Activated naive CD4-positive, alpha-beta T cell treated with anti-CD3 and anti-CD28 coated beads for 36 hours (primary cell): ENCODE measurements around the gene INO80D. TPM values are rescaled to one million over a fixed set of nuclear protein-coding genes. Genes with fewer than 3 reads are reported as not detected.
"Not testable (repeated sequence)": the region's sequence is repeated elsewhere in the genome, so short reads cannot be mapped to it uniquely, and the experiment has no call there.

ENCODE experiments used
- CTCF ChIA-PET: fragments of 350-600 bp; sonication (Branson Sonifier 250); formaldehyde crosslinking; loops from one replicate; lab custom pipeline; 2021; ENCODE audit warnings: antibody characterized with exemption; lab: Charles Lee
- DNase-seq: peaks from one replicate; pipeline ENCODE4 v3.0.0-alpha.2; 2020
- H3K27ac Mint-ChIP-seq: one replicate; pipeline ENCODE4 v1.8.0; 2021; ENCODE audit warnings: mild to moderate bottlenecking, mixed read lengths
- H3K27me3 Mint-ChIP-seq: one replicate; pipeline ENCODE4 v1.8.0; 2021; ENCODE audit warnings: low read depth, mixed read lengths
- H3K36me3 Mint-ChIP-seq: one replicate; pipeline ENCODE4 v1.8.0; 2021; ENCODE audit warnings: low read depth, mixed read lengths
- H3K4me1 Mint-ChIP-seq: one replicate; pipeline ENCODE4 v1.8.0; 2021; ENCODE audit warnings: low read depth, mixed read lengths
- H3K4me3 Mint-ChIP-seq: one replicate; pipeline ENCODE4 v1.8.0; 2021; ENCODE audit warnings: mild to moderate bottlenecking, moderate library complexity, mixed read lengths
- H3K9me3 Mint-ChIP-seq: one replicate; pipeline ENCODE4 v1.8.0; 2021; ENCODE audit warnings: mixed read lengths
- intact Hi-C: fragments of 100-400 bp; cut with micrococcal nuclease; formaldehyde crosslinking; loops from one replicate; pipeline ENCODE4 v1.15.1; 2023
- total RNA-seq, 2 experiments: library from RNA; stranded (reverse); gene quantifications; one replicate each; pipeline ENCODE4 v1.2.3, GENCODE V29; 2021

The INO80D gene
- total RNA-seq, 2 experiments from 2014 or later, result 14.8 to 15.0 TPM

DNA sequence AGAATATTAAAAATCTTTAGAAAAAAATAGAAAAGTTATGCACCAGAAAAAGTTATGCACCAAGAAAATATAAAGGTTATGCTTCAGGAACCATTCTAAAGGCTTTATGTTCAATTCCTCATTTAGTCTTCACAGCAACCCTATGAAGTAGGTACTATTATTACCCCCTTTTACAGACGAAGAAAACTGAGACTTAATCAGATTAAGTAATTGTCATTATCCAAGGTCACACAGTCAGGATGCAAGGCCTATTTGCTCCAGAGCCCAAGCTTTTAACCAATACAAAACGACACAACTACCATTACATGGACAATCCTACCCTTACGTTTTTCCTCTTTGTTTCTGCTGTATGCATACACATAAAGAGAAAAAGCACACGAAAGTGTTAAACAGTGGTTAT is 5.0 kb downstream of the INO80D start:
- Mint-ChIP-seq H3K27ac (no peak overlapping the region), H3K27me3 (no peaks in the 10 kb centered on the region), H3K9me3 (no peaks in the 10 kb centered on the region), H3K36me3 (peaks cover 6% of the 10 kb centered on the region), H3K4me3 (no peak overlapping the region), H3K4me1 (peaks cover 36% of the 10 kb centered on the region)
- CTCF ChIA-PET, result no interaction called here
- DNase-seq, result no peak
- intact Hi-C loops, result no loop called here

DNA sequence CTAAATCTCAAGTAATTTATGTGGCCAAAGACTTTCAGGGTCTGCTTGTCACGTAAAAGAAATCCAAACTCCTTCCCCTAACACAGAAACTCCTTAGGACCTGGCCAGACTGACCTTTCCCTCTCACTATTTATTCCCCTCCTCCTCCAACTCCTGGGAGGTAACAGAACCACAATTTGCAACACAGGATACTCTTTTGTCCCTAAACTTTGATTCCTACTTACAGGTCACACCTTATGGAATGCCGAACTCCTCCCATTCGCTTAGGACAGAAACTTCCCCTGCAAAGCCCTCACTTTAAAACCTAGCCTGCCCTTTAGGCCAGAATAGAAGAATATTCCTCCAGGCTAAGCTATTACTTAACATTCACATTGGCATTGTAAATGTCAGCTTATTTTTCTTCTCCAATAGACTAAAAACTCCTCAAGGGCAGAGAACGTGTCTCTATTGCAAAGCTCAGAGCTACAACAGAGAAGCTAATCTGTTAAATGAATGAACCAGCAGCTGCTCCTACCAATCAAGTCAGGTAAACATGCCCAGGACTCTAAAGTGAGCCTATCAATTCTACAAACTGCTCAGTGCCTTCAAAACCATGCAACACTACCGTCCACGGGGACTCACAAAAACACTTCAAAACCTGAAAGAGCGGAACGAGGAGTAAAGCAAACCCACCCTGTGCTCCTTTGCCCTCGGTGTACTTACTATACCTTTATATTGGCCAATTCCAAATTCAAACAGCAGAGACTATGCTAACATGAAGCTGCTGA is 6.1 kb downstream of the INO80D start:
- CTCF ChIA-PET, result interaction anchor here (0.6 to 1.5 kb wide), 3 partner anchors 8 to 144 kb away, joined by 3 to 4 read pairs (median 4); no protein-coding TSS in a partner anchor
- Mint-ChIP-seq H3K4me1 (peaks cover 39% of the 10 kb centered on the region), H3K9me3 (no peaks in the 10 kb centered on the region), H3K27ac (no peak overlapping the region), H3K4me3 (no peak overlapping the region), H3K36me3 (peaks cover 6% of the 10 kb centered on the region), H3K27me3 (no peaks in the 10 kb centered on the region)
- DNase-seq, result no peak
- intact Hi-C loops, result no loop called here

- H3K36me3 Mint-ChIP-seq, H3K27ac Mint-ChIP-seq, DNase-seq, intact Hi-C loops, H3K27me3 Mint-ChIP-seq, H3K9me3 Mint-ChIP-seq, H3K4me3 Mint-ChIP-seq: not testable (repeated sequence)
- H3K4me1 Mint-ChIP-seq, result peaks cover 38% of the 10 kb centered on the region
- CTCF ChIA-PET, result interaction anchor here (0.6 kb wide), 1 partner anchor 179 kb away, joined by 3 read pairs; no protein-coding TSS in a partner anchor
These were observed 8.1 kb downstream of the INO80D start for GRCh38 chr2:206077879-206078278.

DNA sequence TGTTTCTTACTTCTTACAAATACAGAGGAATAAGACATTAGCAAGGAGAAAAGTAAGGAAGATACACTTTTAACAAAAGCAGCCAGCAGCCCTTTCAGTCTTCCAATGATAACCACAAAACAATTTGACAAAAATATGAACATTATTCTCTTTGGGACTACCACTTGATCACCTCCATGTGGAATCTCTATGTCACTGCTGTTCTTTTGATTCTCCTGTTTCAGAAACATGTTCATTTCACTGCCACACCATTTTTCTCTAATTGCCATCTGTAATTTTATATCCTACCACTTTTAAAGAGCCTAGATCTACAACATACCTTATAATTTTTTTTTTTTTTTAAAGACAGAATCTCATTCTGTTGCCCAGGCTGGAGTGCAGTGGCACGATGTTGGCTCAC is 10.9 kb downstream of the INO80D start:
- Mint-ChIP-seq H3K36me3 (peaks cover 12% of the 10 kb centered on the region), H3K4me1 (peaks cover 35% of the 10 kb centered on the region), H3K27me3 (no peaks in the 10 kb centered on the region), H3K27ac (no peak overlapping the region), H3K9me3 (no peaks in the 10 kb centered on the region), H3K4me3 (no peak overlapping the region)
- intact Hi-C loops, result no loop called here
- no peak for DNase-seq
- CTCF ChIA-PET, result no interaction called here

GRCh38 chr2:206071807-206072206 is 14.2 kb downstream of the INO80D start:
- no peak for DNase-seq
- H3K36me3 Mint-ChIP-seq, result peaks cover 14% of the 10 kb centered on the region
- no peak overlapping the region for H3K4me3 Mint-ChIP-seq
- no peaks in the 10 kb centered on the region for H3K27me3 Mint-ChIP-seq
- no peaks in the 10 kb centered on the region for H3K9me3 Mint-ChIP-seq
- H3K27ac Mint-ChIP-seq, result no peak overlapping the region
- intact Hi-C loops, result no loop called here
- H3K4me1 Mint-ChIP-seq, result peaks cover 32% of the 10 kb centered on the region
- CTCF ChIA-PET, result no interaction called here

DNA sequence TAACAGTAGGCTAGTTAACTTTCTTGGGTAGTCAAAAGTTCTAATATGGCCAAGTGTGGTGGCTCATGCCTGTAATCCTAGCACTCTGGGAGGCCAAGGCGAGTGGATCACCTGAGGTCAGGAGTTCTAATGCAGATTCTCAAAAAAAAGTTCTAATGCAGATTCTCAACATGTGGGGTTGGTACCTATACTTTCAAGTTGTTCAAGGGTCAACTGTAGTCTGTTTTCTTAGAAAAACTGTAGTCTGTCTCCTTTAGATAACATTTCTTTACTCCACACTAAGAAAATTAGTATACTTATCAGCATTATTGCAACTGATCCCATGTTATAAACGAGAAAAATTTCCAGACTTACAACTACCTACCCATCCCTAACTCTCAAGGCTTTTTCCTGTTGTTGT is 16.6 kb downstream of the INO80D start:
- intact Hi-C loops, result no loop called here
- peaks cover 13% of the 10 kb centered on the region for H3K36me3 Mint-ChIP-seq
- DNase-seq, result no peak
- no peak overlapping the region for H3K4me3 Mint-ChIP-seq
- no peak overlapping the region for H3K27ac Mint-ChIP-seq
- no peaks in the 10 kb centered on the region for H3K27me3 Mint-ChIP-seq
- H3K9me3 Mint-ChIP-seq, result no peaks in the 10 kb centered on the region
- CTCF ChIA-PET, result no interaction called here
- peaks cover 36% of the 10 kb centered on the region for H3K4me1 Mint-ChIP-seq

DNA sequence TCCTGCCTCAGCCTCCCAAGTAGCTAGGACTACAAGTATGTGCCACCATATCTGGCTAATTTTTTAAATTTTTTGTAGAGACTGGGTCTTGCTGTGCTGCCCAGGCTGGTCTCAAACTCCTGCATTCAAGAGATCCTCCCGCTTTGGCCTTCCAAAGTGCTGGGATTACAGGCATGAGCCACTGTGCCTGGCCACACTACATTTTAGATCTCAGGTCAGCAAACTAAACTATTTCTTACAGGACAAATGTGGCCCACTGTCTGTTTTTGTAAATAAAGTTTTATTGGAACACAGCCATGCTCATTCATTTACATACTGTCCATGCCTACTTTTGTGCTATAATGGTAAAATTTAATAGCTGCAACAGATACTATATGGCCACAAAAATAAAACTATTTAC is 17.8 kb downstream of the INO80D start:
- Mint-ChIP-seq H3K27ac (no peak overlapping the region), H3K9me3 (no peaks in the 10 kb centered on the region), H3K4me1 (peaks cover 37% of the 10 kb centered on the region), H3K27me3 (no peaks in the 10 kb centered on the region), H3K36me3 (peaks cover 13% of the 10 kb centered on the region), H3K4me3 (no peak overlapping the region)
- intact Hi-C loops, result no loop called here
- CTCF ChIA-PET, result interaction anchor here (0.6 kb wide), 1 partner anchor 104 kb away, joined by 3 read pairs; no protein-coding TSS in a partner anchor
- DNase-seq, result no peak

- no peak for DNase-seq
These were observed 21.9 kb downstream of the INO80D start for GRCh38 chr2:206064077-206064476.

GRCh38 chr2:206063635-206064034 is 22.3 kb downstream of the INO80D start:
- Mint-ChIP-seq H3K27me3 (no peaks in the 10 kb centered on the region), H3K27ac (no peak overlapping the region), H3K4me3 (no peak overlapping the region), H3K9me3 (no peaks in the 10 kb centered on the region), H3K4me1 (peaks cover 24% of the 10 kb centered on the region), H3K36me3 (peaks cover 24% of the 10 kb centered on the region)
- no peak for DNase-seq
- intact Hi-C loops, result no loop called here
- CTCF ChIA-PET, result no interaction called here

More at GRCh38 chr2:206064077-206064476, 21.9 kb downstream of the INO80D start:
- Mint-ChIP-seq H3K9me3 (no peaks in the 10 kb centered on the region), H3K4me1 (peaks cover 24% of the 10 kb centered on the region), H3K27me3 (no peaks in the 10 kb centered on the region), H3K4me3 (no peak overlapping the region), H3K36me3 (peaks cover 24% of the 10 kb centered on the region), H3K27ac (peak overlapping the region; percentile 32)
- CTCF ChIA-PET, result no interaction called here
- intact Hi-C loops, result no loop called here

- H3K27me3 Mint-ChIP-seq, result no peaks in the 10 kb centered on the region
- no peaks in the 10 kb centered on the region for H3K9me3 Mint-ChIP-seq
- intact Hi-C loops, result no loop called here
- peaks cover 22% of the 10 kb centered on the region for H3K36me3 Mint-ChIP-seq
- CTCF ChIA-PET, result no interaction called here
- H3K4me3 Mint-ChIP-seq, result no peak overlapping the region
- H3K27ac Mint-ChIP-seq, result no peak overlapping the region
- no peak for DNase-seq
- peaks cover 20% of the 10 kb centered on the region for H3K4me1 Mint-ChIP-seq
These were observed 23.2 kb downstream of the INO80D start for GRCh38 chr2:206062724-206063123.

DNA sequence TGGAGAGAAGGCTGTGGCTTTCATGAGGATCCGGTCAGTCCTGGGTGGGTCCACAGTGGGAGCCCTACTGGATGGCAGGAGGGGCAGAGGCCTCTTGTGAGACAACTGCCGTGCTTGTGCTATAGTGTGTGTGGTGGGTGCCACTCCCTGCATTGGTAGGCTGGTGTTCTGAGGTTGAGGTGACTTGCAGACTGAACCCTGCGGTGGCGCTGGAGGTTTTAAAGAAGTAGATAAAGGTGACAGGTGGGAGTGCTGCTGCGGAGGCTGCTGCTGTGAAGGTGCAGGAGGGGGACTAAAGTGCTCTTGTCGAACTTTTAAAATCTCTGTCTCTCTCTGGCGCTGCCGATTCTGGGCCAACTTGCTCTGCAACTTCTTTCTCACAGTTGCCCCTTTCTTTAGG is 29.7 kb downstream of the INO80D start:
- intact Hi-C loops, result no loop called here
- H3K9me3 Mint-ChIP-seq, result no peaks in the 10 kb centered on the region
- DNase-seq, result no peak
- peaks cover 10% of the 10 kb centered on the region for H3K4me1 Mint-ChIP-seq
- H3K4me3 Mint-ChIP-seq, result no peak overlapping the region
- H3K27me3 Mint-ChIP-seq, result no peaks in the 10 kb centered on the region
- H3K27ac Mint-ChIP-seq, result no peak overlapping the region
- CTCF ChIA-PET, result no interaction called here
- peaks cover 27% of the 10 kb centered on the region for H3K36me3 Mint-ChIP-seq

- CTCF ChIA-PET, result no interaction called here
- no peak for DNase-seq
- Mint-ChIP-seq H3K27me3 (no peaks in the 10 kb centered on the region), H3K4me1 (peaks cover 10% of the 10 kb centered on the region), H3K9me3 (no peaks in the 10 kb centered on the region), H3K27ac (no peak overlapping the region), H3K36me3 (peaks cover 26% of the 10 kb centered on the region), H3K4me3 (no peak overlapping the region)
- intact Hi-C loops, result no loop called here
These were observed 31.0 kb downstream of the INO80D start for GRCh38 chr2:206054952-206055351.

- intact Hi-C loops, result no loop called here
- no peaks in the 10 kb centered on the region for H3K9me3 Mint-ChIP-seq
- DNase-seq, result no peak
- H3K4me3 Mint-ChIP-seq, result no peak overlapping the region
- peaks cover 16% of the 10 kb centered on the region for H3K4me1 Mint-ChIP-seq
- no peaks in the 10 kb centered on the region for H3K27me3 Mint-ChIP-seq
- CTCF ChIA-PET, result interaction anchor here (1.3 kb wide), 1 partner anchor 93 kb away, joined by 3 read pairs; no protein-coding TSS in a partner anchor
- no peak overlapping the region for H3K27ac Mint-ChIP-seq
- peaks cover 23% of the 10 kb centered on the region for H3K36me3 Mint-ChIP-seq
These were observed 34.1 kb downstream of the INO80D start for GRCh38 chr2:206051912-206052311.
